HG03342 (cell line): ENCODE data around the gene TSHZ1.
"Not testable (repeated sequence)": the region's sequence is repeated elsewhere in the genome, so short reads cannot be mapped to it uniquely, and the experiment has no call there.

Experiments used
- ATAC-seq: cut with Tn5 transposase; IDR thresholded peaks from one replicate; pipeline ENCODE4 v1.9.1; 2021; ENCODE audit warnings: mild to moderate bottlenecking, moderate library complexity; ENCODE audit not compliant: unreplicated experiment

The TSHZ1 gene

GRCh38 chr18:75304678-75305557 is 94.3 kb downstream of the TSHZ1 start:
- ATAC-seq: no peak

GRCh38 chr18:75305984-75306383 is 95.4 kb downstream of the TSHZ1 start:
- ATAC-seq: no peak

GRCh38 chr18:75307530-75307929 is 96.9 kb downstream of the TSHZ1 start:
- ATAC-seq: no peak

GRCh38 chr18:75309564-75309963 is 99.0 kb downstream of the TSHZ1 start:
- no peak for ATAC-seq

- no peak for ATAC-seq
These were observed 103.5 kb downstream of the TSHZ1 start for GRCh38 chr18:75314117-75314516.

GRCh38 chr18:75314606-75315005 is 104.0 kb downstream of the TSHZ1 start:
- no peak for ATAC-seq

GRCh38 chr18:75316223-75316622 is 105.6 kb downstream of the TSHZ1 start:
- no peak for ATAC-seq

- ATAC-seq: no peak
These were observed 106.2 kb downstream of the TSHZ1 start for GRCh38 chr18:75316826-75317225.

GRCh38 chr18:75317300-75317699 is 106.7 kb downstream of the TSHZ1 start:
- no peak for ATAC-seq

- no peak for ATAC-seq
These were observed 107.1 kb downstream of the TSHZ1 start for GRCh38 chr18:75317703-75318102.

- ATAC-seq: no peak
These were observed 109.3 kb downstream of the TSHZ1 start for GRCh38 chr18:75319905-75320304.

- no peak for ATAC-seq
These were observed 109.9 kb downstream of the TSHZ1 start for GRCh38 chr18:75320506-75320905.

GRCh38 chr18:75321431-75321830 is 110.8 kb downstream of the TSHZ1 start:
- ATAC-seq: no peak

GRCh38 chr18:75322206-75322605 is 111.6 kb downstream of the TSHZ1 start:
- ATAC-seq: no peak

GRCh38 chr18:75323821-75324585 is 113.4 kb downstream of the TSHZ1 start:
- ATAC-seq: no peak

- ATAC-seq: no peak
These were observed 114.2 kb downstream of the TSHZ1 start for GRCh38 chr18:75324686-75325257.

GRCh38 chr18:75329753-75330152 is 119.2 kb downstream of the TSHZ1 start:
- ATAC-seq: not testable (repeated sequence)

- ATAC-seq: no peak
These were observed 119.7 kb downstream of the TSHZ1 start for GRCh38 chr18:75330308-75330707.

- ATAC-seq: no peak
These were observed 124.3 kb downstream of the TSHZ1 start for GRCh38 chr18:75334869-75335268.

- ATAC-seq: no peak
These were observed 124.9 kb downstream of the TSHZ1 start for GRCh38 chr18:75335511-75335910.

- ATAC-seq: no peak
These were observed 126.2 kb downstream of the TSHZ1 start for GRCh38 chr18:75336767-75337166.

- ATAC-seq: no peak
These were observed 126.8 kb downstream of the TSHZ1 start for GRCh38 chr18:75337348-75337747.
